ENCODE data around the gene PUS7.
A peak's percentile ranks its signal among the peaks of the same experiment; 100 is the strongest.
"Not testable (repeated sequence)": the region's sequence is repeated elsewhere in the genome, so short reads cannot be mapped to it uniquely, and the experiment has no call there.

PUS7 gene, protein sequence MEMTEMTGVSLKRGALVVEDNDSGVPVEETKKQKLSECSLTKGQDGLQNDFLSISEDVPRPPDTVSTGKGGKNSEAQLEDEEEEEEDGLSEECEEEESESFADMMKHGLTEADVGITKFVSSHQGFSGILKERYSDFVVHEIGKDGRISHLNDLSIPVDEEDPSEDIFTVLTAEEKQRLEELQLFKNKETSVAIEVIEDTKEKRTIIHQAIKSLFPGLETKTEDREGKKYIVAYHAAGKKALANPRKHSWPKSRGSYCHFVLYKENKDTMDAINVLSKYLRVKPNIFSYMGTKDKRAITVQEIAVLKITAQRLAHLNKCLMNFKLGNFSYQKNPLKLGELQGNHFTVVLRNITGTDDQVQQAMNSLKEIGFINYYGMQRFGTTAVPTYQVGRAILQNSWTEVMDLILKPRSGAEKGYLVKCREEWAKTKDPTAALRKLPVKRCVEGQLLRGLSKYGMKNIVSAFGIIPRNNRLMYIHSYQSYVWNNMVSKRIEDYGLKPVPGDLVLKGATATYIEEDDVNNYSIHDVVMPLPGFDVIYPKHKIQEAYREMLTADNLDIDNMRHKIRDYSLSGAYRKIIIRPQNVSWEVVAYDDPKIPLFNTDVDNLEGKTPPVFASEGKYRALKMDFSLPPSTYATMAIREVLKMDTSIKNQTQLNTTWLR

DNA sequence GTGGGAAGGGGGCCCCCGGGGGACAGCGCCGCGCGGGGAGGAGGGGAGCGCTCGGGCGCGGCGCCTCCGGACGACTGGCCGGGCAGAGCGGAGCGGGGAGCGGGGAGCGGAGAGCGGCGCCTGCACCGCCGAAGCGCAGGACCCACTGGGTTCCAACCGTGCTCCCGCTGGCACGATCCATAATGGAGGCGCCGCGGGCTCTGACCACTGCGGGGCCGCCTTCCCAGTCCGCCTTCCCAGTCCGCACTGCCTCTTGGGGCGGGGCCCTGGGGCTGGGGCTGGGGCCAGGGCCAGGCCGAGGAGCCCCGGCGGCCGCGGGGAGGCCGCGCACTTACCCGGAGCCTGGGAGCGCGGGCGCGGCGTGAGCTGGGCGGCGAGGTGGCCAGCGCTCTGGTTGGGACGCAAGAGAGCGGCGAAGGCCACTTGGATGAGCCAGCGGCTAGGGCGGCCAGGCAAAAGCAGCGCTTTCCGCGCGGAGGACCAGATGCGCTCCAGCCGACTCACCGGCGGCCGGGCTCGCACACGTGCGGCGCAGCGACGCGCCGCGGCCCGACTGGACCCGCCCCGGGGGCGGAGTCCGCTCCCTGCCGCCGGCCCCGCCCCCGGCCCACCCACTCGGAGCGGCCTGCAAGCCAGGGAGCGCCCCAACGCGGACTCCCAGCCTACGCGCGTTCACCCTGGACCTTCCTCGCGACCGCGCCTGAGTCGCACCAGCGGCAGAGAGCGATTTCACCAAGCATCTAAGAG lies at the start of gene PUS7:
TSS of gene PUS7 (minus strand) at position 555 of the 747 bp plus-strand sequence. CDS start 13,759 bp downstream, outside the sequence.
- DNase-seq = peak; percentile 67

DNA sequence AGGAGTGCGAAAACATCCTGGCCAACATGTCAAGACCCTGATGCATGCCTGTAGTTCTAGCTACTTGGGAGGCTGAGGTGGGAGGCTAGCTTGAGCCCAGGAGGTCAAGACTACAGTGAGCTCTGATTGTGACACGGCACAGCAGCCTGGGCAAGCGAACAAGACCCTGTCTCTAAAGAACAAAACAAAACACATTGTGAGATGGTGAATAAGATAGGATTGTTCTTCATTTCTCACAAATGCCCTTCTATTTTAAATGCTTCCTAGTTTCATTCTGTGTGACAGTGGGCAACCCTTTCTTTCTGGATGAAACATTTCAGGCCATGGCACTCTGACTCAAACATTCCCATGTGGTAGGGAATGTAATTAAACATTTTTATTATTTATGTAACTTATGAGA lies 45.8 kb upstream of the PUS7 start:
- no peak for DNase-seq

GRCh38 chr7:105567024-105567423 lies 45.0 kb upstream of the PUS7 start:
- DNase-seq = no peak

- DNase-seq = no peak
Observed at GRCh38 chr7:105565190-105565589, 43.1 kb upstream of the PUS7 start.

- DNase-seq = no peak
Observed at GRCh38 chr7:105559926-105560325, 37.9 kb upstream of the PUS7 start.

- DNase-seq = no peak
Observed at GRCh38 chr7:105538339-105538738, 16.3 kb upstream of the PUS7 start.

DNA sequence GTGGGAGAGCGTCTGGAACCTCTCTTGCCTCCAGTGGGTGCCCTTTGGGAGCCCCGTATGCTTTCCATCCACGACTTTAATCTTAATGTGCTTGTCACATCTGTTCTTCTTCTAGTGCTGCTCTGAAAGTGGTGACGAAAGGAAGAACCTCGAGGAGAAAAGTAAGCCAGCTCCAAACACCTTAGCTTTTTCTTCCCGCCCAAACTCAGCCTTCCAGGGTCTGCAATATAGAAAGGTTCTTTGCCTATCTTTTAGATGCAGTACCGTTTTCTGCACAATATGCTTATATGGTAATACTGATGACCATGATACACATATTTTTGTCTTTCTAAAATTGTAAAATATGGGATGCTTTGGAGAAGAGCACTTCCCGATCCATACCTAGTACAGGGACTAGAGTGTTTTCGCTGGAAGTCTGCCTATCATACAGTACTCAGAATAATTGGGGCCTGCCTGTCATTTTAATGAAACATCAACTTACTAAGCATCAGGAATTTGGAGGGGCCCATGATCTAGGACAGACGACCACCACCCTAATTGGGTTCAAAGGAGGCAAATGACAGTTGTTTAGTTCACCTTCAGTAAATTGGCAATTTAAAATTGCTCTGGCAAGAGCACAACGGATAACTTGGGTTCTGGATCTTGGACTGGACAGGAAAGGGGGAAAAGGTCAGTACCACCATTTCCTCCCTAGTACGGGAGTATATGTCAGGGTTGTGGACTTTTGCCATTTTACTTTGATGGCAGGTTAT lies 10.8 kb upstream of the PUS7 start:
- DNase-seq = no peak

GRCh38 chr7:105531792-105532671 lies 10.0 kb upstream of the PUS7 start, which contains the start of gene RINT1:
Gene RINT1 (plus strand): TSS chr7:105532201. CDS start chr7:105532316, 115 bp downstream.
- peak; percentile 88 for DNase-seq

- DNase-seq = no peak
Observed at GRCh38 chr7:105530546-105530945, 8.5 kb upstream of the PUS7 start.

DNA sequence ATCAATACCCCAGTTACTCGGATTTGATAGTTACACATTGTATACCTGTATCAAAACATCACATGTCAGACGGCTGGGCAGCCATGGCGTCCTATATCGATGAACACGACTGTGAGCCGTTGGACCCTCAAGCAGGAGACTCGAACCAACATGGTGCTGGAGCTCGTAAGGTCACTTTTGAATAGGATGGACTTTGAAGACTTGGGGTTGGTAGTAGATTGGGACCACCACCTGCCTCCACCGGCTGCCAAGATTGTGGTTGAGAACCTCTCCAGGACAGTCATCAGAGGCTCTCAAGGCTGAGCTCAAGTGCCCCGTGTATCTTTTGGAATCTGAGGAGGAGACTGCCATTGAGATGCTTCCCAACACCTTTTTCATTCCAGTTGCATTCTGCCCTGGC lies 8.1 kb upstream of the PUS7 start:
- no peak for DNase-seq

DNA sequence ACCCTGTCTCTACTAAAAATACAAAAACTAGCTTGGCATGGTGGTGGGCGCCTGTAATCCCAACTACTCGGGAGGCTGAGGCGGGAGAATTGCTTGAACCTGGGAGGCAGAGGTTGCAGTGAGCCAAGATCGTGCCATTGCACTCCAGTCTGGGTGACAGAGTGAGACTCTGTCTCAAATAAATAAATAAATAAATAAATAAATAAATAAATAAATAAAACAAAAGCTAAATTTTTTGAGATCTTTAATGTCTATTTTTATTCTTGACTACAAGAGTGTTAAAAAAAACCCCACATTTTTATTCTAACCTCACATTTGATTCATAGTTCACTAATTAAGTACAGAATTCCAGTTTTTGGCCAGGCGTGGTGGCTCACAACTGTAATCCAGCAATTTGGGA lies 5.7 kb upstream of the PUS7 start:
- DNase-seq = not testable (repeated sequence)

DNA sequence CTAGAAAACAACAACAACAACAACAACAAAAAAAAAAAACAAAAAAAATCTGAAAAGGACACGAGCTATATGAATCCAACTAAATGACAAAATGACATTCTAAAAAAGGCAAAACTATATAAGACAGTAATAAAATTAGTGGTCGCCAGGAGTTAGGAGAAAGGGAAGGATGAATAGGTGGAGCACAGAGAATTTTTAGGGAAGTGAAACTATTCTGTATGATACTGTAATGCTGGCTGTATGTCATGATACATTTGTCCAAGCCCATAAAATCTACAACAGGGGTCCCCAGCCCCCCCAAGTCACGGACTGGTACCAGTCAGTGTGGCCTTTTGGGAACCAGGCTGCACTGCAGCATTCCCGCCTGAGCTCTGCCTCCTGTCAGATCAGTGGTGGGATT lies 2.8 kb upstream of the PUS7 start:
- no peak for DNase-seq

DNA sequence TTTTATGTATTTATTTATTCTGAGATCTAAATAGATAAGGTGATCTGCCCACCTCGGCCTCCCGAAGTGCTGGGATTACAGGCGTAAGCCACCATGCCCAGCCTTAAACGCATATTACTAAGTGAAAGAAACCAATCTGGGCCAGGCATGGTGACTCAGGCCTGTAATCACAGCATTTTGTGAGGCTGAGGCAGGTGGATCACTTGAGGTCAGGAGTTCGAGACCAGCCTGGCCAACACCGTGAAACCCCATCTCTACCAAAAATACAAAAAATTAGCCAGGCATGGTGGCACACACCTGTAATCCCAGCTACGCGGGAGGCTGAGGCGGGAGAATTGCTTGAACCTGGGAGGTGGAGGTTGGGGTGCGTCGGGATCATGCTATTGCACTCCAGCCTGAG lies 2.4 kb upstream of the PUS7 start:
- not testable (repeated sequence) for DNase-seq

GRCh38 chr7:105521027-105521716 lies 899 bp downstream of the PUS7 start:
- peak; percentile 43 for DNase-seq

GRCh38 chr7:105520620-105521019 lies 1.5 kb downstream of the PUS7 start:
- not testable (repeated sequence) for DNase-seq

DNA sequence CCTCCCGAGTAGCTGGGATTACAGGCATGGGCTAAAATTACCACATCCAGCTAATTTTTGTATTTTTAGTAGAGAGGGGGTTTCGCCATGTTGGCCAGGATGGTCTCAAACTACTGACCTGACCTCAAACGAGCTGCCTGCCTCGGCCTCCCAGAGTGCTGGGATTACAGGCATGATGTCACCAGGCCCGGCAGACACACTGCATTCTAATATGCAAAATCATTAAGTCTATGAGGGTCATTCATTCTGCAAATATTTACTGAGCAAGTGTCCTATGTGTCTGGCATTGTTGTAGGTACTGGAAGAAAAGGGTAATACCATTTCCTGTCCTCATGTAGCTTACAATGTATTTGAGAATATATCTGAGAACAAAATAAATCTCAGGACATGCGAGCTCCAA lies 2.7 kb downstream of the PUS7 start:
- no peak for DNase-seq

GRCh38 chr7:105515610-105516009 lies 6.5 kb downstream of the PUS7 start:
- DNase-seq = not testable (repeated sequence)

GRCh38 chr7:105512926-105513526 lies 9.0 kb downstream of the PUS7 start:
- no peak for DNase-seq

DNA sequence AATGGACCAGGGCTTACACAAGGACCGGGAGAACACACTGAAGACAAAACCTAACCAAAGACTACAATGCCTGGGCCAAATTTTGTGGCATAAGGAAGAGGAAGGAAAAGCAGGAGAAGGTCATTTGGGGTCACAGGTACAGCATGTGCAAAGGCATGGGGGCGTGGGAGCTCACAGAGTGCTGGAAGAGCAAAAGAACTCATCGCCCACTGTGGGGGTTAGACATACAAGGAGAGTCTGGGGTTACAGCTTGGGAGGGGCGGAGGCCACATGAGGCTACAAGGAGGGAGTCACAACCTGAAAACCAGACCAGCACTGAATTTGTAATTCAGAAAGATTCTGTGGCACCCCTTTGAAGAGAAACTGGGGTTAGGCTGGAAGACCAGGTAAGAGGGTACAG lies 9.7 kb downstream of the PUS7 start:
- no peak for DNase-seq

- DNase-seq = no peak
Observed at GRCh38 chr7:105502173-105502572, 19.9 kb downstream of the PUS7 start.

DNA sequence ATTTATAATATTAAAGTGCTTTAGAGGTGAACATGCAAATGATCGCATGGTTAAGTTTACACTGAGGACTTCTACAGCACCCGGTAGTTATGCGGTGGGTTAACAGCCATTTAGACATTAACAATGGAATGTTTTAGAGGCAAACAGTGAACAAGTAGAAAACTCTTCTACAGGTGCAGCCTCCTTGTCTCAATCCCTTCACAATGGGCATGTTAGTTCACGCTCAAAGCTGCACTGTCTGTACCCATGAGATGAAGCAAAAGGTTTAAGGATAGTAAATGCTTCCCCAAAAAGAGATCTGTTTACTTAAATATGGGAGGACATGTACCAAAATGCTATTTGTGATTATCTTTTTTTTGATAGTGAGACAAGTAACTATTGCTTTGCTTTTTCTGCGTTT lies 25.1 kb downstream of the PUS7 start:
- DNase-seq = no peak

All from NCI-H1417 treated with DMSO at 0.1 percent for 48 hours (cell line).